Measurements from ENCODE around the gene CACNG4.

The CACNG4 gene

DNA sequence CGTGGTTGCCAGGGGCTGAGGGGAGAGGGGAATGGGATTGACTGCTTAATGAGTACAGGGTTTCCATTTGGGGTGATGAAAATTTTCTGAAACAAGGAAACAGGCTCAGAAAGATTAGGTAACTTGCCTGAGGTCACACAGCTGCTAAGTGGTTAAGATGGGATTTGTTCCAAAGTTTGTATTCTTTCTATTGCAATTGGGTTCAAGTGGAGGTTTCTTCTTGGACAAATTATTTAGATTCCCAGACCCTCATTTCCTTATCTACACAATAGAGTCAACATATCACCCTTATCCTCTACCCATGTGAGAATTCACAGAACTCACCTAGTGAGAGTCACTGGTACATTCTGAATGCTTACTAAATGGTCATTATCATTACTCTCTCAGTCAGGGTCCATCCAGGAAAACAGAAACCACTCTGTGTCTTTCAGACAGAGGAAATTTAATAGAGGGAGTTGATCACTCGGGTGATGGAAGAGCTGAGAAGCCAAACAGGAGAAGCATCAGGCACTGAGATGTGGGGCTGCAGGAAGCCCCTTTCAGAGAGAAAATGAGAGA lies 22.6 kb downstream of the CACNG4 start:
- DNase-seq = no peak

DNA sequence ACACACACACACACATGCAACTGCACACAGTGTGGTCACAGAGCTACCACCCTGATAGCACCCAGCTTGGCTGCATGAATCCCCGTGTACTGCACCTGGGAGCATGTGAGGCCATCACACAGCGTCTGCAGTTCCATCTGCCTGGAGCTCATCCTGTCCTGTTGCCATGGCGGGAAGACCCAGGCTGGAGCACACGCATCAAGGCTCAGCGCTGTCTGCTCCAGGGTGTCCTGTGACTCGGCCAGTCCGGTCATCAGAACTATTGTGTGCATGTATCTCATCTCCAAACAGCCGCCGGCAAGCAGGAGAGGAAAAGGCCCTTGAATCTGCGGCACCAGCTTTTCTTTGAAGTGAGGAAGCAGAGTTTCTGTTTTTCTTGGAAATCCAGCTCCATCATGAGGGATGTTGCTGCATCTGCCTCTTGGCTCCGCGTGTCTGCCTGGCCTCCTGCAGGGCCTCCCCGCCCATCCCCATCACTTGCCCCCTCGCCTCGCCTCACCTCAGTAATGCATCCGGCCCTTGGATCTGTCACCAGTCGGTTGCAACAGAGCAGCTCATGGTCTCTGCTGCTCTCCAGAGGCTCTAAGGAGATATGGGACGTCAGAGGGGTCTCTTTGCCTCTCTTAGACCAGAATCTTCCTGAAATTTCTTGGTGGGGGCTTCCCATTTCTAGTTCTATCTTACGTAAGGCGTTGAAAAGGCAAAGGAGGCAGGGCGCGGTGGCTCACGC lies 23.7 kb downstream of the CACNG4 start:
- no peak for DNase-seq

DNA sequence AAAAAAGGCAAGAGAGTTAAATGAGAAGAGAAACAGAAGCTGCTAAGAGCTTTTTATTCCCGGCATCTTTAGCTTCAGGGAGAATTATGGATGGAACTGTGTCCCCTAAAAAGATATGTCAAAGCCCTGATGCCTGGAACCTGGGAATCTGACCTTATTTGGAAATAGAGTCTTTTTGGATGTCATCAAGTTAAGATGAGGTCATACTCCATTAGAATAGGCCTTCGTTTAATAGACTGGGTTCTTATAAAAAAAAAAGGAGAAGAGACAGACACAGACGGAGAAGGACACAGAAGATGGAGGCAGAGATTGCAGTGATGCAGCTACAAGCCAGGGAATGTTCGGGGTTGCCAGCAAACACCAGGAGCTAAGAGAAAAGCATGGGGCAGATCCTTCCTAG lies 24.6 kb downstream of the CACNG4 start:
- DNase-seq = no peak

DNA sequence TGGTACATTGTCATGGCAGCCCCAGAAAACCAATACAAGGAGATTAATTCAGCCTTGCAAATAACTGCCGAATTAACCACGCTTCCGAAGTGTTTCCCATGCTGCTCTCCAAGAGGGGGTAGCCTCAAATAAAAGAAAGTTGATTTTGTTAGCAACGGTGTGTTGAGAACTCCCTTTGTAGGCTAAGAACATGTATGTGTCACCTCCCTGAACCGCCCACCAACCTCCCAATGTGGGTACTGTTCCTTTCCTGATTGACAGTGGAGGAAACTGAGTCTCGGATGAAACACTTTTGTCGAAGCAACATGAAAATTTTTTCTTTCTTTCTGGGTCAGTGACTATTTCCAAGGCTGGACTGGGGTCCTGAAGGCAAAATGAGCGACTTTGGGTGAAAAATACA lies 25.1 kb downstream of the CACNG4 start:
- DNase-seq = no peak

DNA sequence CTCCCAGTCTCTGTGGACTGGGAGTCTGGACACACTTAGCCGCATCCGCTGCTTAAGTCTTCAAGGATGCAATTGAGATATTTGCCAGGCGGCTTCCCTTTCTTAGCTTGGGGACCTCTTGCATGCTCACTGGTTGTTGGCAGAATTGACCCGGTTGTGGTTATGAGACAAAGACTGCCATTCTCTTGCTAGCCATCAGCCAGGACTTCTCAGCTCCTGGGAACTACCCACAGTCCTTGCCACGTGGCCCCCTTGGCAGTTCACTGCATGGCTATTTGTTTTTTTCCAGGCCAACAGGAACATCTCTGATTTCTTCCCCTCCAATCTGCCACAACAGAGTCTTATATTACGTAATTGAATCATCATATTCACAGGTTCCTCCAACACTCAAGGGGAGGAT lies 25.5 kb downstream of the CACNG4 start:
- no peak for DNase-seq

DNA sequence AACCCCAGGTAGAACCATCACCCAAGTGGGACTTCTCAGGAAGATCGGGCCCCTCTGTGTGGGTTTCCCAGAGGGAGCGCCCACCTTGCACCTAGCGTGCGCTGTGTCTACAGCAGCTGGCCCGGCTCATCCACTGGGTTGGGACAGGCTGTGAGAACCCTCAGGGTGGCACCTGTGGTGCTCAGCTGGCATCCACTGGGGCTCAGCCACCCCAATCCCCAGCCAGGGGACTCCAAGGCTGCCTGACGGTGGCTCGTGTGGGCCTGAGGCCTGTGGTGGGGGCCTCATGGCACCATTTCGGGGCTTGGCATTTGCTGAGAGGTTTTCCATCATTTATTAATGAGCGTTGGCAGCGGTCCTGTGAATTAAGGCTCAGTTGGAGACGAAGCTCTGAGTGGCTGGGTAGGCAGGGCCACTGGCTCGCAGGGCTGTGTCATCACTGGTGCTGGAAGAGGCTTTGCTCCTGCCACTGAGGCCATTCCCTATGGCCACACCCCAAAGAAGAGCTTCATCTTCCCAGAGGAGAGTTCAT lies 28.5 kb downstream of the CACNG4 start:
- DNase-seq = no peak

DNA sequence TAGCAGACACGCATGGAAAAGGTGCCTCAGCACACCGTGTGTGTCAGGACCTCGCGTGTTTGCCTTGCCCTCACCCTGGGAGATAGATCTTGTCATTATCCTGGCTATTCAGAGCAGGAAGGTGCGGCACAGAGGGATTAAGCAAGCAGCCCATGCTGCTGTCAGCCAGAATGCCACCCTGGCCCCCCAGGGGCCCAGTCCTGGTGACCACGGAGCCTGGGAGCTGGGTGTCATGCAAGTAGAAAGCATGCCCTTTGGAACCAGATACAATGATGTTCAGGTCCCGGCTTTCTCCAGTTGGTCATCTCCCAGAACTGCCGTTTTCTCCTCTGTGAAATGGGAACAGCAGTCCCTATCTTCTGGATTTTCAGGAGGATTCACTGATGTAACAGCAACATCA lies 29.9 kb downstream of the CACNG4 start:
- DNase-seq = no peak

DNA sequence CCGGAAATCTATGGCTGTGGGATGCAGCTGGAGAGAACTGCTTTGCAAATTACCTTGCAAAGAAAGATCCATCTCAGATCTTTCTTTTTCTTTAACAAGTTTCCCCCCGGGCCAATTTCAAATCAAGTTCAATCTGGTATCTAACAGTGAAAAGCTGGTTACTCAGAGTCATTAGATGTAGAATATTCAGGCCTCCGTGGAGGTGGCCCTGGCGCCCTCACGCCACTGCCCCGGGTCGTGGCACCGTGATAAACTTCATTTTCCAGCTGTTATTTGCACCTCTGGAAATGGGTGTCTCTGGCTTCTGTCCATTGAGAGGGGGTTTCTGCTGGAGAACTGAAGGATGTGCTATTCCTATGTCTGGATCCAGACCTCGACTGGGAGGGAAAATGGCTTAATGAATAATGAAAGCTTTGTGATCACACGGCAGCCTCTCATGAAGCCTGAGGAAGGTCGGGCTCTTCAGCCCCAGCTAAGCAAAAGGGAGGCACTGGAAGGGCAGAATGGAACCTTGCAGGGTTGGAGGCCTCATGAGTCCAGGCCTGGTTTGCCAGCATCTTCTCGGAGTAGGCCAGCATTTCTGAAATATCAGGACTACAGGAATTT lies 30.5 kb downstream of the CACNG4 start:
- no peak for DNase-seq

DNA sequence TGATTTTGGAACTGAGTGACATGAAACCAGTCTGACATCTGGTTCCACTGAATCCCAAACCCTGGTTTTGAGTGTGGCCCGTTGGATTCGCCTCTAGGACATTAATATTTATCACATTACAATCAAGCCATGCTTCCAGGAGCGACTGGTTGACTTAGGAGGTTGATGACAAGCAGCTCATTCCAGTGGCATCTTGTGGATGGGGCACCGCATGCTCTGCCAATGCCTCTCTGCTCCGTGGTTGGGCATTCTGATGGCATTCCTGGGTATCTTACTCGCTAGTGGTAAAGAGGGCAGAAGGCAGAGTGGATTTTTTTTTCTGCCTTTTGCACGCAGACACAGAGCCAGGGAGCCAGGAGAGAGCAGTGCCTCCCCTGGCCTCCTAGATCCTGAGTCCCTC lies 31.4 kb downstream of the CACNG4 start:
- DNase-seq = no peak

DNA sequence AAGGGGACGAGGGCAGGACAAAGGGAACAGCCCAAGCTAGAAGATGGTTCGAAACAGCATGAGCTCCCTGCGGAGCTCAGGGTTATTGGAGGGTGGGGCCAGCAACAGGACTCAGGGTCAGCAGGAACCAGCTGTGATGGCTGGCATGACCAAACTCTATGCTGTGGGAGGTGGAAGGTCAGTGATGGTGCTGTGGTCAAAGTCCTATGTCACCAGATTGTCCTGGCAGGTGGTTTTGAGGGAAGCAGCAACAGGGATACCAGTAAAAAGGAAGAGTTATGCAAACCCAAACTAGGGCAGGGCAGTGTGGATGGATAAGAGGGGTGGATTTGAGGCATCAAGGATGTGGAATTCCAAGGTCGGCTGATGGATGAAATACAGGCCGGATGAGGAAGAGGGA lies 32.4 kb downstream of the CACNG4 start:
- no peak for DNase-seq

DNA sequence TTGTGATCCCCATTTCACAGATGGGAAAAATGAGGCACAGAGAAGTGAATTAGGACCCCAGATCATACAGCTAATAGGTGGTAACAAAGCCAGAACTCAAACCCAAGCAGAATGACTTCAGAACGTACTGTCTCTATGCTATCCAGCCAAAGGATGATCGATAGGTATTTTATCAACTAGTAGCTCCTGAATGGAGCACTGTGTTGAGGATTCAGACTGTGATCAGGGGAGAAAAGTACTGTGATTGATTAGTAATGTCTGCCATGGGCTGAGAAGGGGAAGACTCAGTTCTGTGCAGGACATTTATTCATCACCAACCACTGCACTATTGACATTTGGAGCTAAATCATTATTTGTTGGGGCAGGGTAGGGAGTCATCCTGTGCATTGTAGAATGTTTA lies 38.7 kb downstream of the CACNG4 start:
- DNase-seq = no peak

DNA sequence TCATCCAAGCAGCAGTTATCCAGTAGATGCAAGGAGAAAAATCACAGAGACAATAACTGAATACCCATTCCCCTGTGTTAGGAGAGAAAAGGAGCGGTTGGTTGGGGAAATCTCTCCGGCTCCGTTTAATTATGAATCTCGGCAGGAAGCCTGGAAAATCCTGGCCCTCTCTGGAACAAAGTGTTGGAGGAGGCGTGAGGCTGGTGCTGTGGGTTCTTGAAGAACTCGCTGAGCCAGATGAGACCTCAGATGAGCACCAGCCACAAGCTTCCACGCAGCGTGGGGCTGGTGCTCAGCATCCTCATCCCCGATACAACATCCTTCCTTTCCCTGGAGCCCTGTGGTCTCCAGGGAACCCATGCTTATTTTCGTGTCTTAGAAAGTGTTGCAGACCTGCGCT lies 39.7 kb downstream of the CACNG4 start:
- DNase-seq = no peak

DNA sequence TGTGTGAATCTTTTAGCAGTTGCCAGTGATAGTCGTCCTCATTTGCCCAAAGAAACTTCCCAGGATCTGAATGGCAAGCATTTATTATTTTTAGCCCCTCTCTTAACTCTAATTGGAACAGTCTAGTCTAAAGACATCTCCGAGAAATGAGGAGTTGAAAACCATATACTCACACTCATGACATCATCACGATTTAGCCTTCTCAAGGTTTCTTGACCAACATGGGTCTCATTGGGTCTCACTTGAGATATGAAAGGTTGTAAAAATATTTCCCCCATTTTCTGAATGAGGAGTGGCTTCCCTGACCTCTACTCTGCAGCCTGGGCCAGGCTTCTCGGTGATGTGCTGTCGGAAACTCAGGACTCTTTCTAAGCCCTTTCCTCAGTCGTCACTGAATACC lies 42.8 kb downstream of the CACNG4 start:
- DNase-seq = no peak

DNA sequence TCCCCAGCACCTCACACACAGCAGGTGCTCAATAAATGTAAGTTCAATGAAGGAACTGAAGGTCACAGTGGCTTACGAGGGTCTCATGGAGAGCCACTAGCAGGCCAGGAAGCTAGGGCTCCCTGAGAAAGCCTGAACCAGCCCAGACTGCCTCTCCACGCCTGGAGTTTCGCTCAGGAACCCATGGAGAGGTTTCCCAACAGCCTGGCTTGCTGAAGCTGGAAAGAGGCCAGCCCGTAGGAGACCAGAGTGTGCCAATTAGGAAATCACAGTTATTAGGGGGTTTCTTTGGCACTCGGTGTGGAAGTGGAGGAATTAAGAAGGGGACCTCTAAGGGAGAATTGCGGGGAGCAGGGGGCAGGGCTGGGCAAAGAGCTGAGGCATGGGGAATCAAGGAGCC lies 43.6 kb downstream of the CACNG4 start:
- no peak for DNase-seq

DNA sequence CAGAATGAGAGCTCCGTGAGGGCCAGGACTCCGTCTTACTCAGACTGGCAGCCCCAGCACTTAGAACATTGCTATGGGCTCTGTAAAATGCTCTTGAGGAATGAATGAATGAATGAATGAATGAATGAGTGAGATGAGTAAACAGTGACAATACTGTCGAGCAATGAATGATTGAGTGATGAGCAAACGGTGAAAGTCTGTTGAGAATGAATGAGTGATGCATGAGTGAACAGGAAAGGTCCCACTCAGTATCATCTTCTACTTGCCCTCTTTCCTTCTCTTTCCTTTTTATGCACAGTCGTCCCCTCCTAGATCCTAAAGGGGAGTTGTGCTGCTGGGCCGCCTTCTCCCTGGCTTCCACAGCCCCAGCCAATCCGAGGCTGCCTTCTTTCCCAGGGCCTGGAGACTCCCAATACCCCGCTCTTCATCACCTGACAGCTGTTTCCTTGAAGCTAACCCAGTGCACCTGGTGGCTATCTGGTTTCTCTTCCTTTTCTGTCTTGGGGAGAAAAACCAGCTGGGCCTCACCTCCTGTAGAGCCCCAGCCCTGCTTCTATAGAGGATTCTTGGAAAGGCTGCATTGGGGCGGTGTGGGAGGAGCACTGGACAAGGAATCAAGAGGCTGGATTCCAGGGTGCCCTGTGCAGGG lies 47.1 kb downstream of the CACNG4 start:
- no peak for DNase-seq

DNA sequence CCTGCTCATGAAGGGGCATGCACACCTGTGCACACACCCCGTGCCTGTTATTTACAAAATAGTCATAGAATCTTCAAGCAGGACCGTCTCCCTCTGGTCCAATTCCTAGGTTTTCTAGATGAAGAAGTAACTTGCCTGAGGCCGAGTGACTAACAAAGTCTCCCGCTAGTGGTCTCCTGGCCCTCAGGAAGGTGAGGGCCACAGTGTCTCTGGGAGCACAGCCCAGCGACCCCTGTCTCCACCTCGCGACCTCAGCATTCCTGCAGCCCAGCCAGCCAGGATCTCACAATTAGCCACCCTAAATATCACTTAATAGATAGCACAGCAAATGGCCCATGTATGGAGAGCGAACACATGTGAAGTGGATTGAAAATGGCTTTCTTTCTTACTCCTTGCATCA lies 49.4 kb downstream of the CACNG4 start:
- no peak for DNase-seq

DNA sequence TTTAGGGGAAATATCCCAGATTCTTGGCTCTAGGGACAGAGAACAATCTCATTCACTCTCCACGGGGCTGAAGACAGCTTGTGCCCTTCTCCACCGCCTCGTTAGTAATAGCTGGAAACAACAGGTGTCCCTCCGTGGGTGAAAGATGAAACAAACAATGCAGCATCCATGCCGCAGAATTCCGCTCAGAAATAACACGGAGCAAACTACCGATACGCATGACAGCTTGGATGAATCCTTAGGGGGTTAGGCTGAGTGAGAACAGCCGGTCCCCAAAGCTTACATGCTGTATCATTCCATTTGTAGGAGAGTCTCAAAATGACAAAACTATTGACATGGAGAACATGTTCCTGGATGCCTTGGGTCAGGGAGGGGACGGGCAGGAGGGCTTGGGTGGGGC lies 50.5 kb downstream of the CACNG4 start:
- no peak for DNase-seq

DNA sequence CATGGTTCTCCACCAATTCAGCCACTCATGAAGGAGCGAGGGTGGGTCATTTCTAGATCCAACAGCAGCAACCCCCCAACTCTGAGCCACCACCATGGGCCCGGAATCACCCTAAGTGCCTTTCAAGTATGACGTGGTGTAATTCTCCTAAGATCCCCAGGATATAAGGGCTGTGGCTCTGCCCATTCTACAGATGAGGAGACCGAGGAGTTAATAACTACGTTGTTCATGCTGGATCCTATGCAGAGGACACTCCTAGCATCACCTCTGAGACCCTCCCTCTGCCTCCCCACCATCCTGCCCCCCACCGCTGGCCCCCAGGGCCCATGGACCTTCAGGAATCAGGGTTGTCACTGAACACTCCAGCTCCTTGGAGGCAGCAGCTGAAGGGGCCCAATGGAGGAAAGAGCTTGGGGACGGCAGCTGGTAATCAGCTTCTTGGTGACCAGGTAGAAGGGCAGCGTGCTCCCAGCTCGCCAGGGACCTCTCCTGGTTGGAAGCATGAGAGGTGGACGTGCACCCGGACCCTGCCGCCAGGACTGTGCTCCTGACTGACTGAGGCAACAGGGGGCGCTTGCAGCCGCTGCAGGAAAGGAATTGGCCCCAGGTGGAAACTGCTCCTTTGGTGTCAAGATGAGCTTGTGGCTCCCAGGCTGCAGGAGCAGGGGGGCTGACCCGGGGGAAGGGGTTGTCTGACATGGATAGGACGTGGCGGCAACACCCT lies 51.7 kb downstream of the CACNG4 start:
- DNase-seq = no peak

DNA sequence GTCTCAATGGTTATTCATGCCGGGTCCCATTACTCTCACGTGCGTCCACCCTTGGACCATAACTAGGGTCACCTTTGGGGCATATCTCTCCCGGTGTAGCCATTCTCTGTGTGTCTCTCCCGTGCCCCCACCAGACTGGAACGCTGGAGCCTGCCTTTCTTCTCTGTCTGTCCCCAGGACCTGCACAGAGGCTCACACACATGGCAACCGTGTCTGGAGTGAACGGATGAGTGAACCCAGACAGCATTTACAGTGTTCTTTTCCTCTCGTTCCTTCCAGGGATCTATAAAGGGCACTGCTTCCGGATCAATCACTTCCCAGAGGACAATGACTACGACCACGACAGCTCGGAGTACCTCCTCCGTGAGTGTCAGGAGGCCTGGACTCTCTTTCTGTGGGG lies 53.4 kb downstream of the CACNG4 start:
- DNase-seq = no peak

DNA sequence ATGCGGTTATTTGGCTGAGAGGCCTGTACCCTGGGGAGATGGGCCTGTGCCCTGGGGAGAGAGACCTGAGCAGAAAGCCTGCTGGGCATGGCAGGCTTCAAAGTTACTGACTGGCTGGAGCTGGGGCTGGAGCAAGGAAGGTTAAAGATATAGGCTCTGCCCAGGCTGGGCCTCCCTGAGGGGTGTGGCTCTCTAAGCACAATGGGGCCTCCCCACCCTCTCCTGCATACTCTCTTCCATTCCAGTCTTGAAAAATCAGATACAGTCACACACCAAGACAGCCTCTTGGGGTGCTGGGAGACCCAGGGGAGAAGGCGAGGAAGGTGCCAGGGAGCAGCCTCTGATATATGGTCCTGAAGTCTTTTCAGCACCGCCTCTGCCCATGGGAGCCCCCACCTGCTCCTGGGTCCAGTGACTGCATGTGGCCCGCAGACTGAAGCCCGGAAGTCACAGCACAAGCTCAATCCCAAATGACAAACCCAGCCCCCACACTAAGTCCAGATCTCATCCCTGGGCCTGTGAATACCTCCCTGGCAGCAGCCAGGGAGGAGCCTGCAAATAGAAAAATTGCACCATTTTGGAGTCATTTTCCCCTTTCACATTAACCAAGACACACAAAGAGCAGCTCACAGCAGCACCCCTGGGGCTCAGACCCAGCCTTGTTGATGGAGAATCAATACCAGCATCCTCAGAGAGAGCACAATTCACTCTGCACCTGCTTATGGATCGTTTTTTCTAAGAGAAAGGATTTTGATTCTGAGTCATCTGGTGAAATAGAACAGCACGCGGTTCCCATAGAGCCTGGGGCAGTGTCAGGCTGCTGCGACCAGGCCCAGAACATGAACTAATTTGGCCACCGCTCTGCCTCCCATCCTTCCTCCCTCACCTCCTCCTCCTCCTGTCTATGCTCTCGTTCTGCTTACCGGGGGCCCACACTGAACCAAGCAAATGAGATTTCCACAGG lies 54.2 kb downstream of the CACNG4 start:
- DNase-seq = no peak

DNA sequence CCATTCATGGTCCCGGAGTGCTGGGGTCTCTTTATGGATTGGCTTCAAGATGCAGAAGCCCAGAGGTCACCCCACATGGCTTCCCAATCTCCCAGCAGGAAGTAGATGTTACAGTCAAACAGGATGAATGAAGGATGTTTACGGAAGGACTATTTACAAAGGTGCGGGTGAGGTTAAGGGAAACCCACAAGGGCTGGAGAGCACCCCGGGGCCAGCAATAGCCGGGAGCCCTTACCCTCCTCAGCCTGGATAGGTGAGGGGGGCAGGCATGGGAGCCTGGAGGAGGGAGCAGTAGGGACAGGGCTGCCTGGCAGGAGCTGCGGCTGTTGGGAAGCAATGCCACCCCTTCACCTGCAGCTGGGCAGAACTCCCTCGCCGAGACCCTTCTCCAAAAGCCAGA lies 55.3 kb downstream of the CACNG4 start:
- DNase-seq = no peak

DNA sequence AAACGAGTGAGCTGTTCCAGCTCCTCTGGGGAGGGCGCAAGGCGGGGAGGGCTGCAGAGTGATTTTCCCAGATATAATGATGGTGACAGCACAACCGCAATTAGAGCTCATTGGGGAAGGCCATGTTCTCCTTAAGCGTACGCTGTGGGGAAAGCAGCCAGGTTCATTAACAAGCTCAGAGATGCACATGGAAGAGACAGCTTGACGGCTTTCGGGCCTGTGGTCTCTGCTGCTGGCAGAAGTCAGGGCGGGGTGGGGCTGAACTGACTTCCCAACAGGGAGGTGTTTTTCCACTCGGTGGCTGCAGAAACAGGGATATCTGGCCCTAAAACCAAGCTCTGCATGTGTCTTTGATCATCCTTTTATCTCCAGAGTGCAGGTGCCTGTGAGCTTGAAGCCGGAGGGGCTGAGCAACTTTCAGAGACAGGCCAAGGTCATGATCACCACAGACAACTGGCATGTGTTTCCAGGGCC lies 55.8 kb downstream of the CACNG4 start:
- no peak for DNase-seq

Data from NCI-H524 (cell line).